Mucosa of descending colon (tissue), 3 donors: ENCODE measurements around the gene OPN5. TPM values are rescaled to one million over a fixed set of nuclear protein-coding genes. Genes with fewer than 3 reads are reported as not detected.

Experiments used
- ATAC-seq: fragments of 200-7000 bp; cut with Tn5 transposase; one replicate; pipeline ENCODE4 v1.9.1; 2020; ENCODE audit warnings: mild to moderate bottlenecking, moderate library complexity
- DNase-seq, 3 donors: peaks; one replicate each; pipeline ENCODE4 v3.0.0-alpha.2; 2020
- H3K36me3 ChIP-seq: fragments of 200-600 bp; one replicate; pipeline ENCODE4 v1.8.0; 2021; ENCODE audit warnings: low read depth, mild to moderate bottlenecking
- H3K4me1 ChIP-seq: fragments of 200-600 bp; one replicate; pipeline ENCODE4 v1.8.0; 2021; ENCODE audit warnings: low read depth, mild to moderate bottlenecking
- H3K4me3 ChIP-seq: fragments of 200-600 bp; one replicate; pipeline ENCODE4 v1.8.0; 2021; ENCODE audit warnings: mild to moderate bottlenecking
- H3K9me3 ChIP-seq: fragments of 200-600 bp; one replicate; pipeline ENCODE4 v1.8.0; 2021; ENCODE audit warnings: mild to moderate bottlenecking
- intact Hi-C, 2 donors: fragments of 100-400 bp; cut with DNase I in 1 of 2; cut with micrococcal nuclease in 1 of 2; formaldehyde crosslinking; loops; one replicate each; pipeline versions ENCODE4 v1.11.0 to v1.11.1; 2022; cut with DNase I, micrococcal nuclease
- total RNA-seq, 3 donors: library from RNA; stranded (reverse); fragmentation: NEBNext Ultra II Directional in 2 of 3; extraction: Animal tissue kit (Norgen Biotek cat#: 25700) in 2 of 3; gene quantifications; one replicate each; pipeline versions ENCODE4 v1.2.1 to v1.2.4, GENCODE V29; 2021 to 2023
- TF ChIP-seq, protein P1 (sequence below): fragments of 200-600 bp; IDR thresholded peaks from one replicate; pipeline ENCODE4 v1.8.0; 2022; ENCODE audit warnings: antibody characterized with exemption, mild to moderate bottlenecking
- donor health status: DM: no; HTN: no; CAD: no; lungs with moderate emphysema.
- donor health status: DM: no; HTN: no; CAD: no.
- donor health status: DM: no; HTN: yes; CAD: no.

Gene OPN5
- total RNA-seq, 3 donors from 2014 or later: not detected

GRCh38 chr6:47759364-47759763 lies 22.5 kb upstream of the OPN5 start:
- TF ChIP-seq, protein P1, sequence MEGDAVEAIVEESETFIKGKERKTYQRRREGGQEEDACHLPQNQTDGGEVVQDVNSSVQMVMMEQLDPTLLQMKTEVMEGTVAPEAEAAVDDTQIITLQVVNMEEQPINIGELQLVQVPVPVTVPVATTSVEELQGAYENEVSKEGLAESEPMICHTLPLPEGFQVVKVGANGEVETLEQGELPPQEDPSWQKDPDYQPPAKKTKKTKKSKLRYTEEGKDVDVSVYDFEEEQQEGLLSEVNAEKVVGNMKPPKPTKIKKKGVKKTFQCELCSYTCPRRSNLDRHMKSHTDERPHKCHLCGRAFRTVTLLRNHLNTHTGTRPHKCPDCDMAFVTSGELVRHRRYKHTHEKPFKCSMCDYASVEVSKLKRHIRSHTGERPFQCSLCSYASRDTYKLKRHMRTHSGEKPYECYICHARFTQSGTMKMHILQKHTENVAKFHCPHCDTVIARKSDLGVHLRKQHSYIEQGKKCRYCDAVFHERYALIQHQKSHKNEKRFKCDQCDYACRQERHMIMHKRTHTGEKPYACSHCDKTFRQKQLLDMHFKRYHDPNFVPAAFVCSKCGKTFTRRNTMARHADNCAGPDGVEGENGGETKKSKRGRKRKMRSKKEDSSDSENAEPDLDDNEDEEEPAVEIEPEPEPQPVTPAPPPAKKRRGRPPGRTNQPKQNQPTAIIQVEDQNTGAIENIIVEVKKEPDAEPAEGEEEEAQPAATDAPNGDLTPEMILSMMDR: no peak
- Histone ChIP-seq H3K4me3 (no peak overlapping the region), H3K4me1 (no peaks in the 10 kb centered on the region), H3K9me3 (no peaks in the 10 kb centered on the region), H3K36me3 (no peaks in the 10 kb centered on the region)
- intact Hi-C loops: no loop called here
- ATAC-seq (no peak), DNase-seq (no peak)

DNA sequence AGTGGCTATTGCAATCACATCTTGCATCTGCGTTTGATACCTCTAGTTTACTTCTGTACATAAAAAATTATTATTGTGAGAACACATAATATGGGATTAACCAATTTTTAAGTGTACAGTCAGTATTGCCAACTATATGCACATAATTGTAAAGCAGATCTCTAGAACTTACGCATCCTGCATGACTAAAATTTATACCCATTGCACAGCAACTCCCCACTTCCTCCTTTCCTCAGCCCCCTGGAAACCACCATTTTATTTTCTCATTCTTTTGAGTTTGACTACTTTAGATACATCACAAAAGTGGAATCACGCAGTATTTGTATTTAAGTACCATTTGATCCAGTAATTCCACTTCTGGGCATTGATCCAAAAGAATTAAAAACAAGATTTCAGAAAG lies 19.3 kb upstream of the OPN5 start:
- ATAC-seq (no peak), DNase-seq (no peak)
- Histone ChIP-seq H3K4me1 (no peaks in the 10 kb centered on the region), H3K4me3 (no peak overlapping the region), H3K9me3 (peaks cover 6% of the 10 kb centered on the region), H3K36me3 (no peaks in the 10 kb centered on the region)
- intact Hi-C loops: no loop called here
- TF ChIP-seq, protein P1: no peak

DNA sequence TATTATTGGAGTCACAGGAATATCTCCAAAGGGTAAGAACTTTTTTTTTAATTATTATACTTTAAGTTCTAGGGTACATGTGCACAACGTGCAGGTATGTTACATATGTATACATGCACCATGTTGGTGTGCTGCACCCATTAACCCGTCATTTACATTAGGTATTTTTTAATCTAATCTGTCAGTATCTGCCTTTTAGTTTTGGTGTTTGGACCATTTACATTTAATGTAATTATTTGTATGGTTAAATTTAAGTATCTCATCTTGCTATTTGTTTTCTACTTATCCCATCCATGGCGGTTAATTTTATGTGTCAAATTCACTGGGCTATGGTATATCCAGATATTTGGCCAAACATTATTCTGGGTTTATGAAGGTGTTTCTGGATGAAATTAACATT lies 15.4 kb upstream of the OPN5 start:
- DNase-seq (no peak), ATAC-seq (no peak)
- Histone ChIP-seq H3K4me1 (no peaks in the 10 kb centered on the region), H3K4me3 (no peak overlapping the region), H3K9me3 (peaks cover 6% of the 10 kb centered on the region), H3K36me3 (no peaks in the 10 kb centered on the region)
- TF ChIP-seq, protein P1: no peak
- intact Hi-C loops: no loop called here

DNA sequence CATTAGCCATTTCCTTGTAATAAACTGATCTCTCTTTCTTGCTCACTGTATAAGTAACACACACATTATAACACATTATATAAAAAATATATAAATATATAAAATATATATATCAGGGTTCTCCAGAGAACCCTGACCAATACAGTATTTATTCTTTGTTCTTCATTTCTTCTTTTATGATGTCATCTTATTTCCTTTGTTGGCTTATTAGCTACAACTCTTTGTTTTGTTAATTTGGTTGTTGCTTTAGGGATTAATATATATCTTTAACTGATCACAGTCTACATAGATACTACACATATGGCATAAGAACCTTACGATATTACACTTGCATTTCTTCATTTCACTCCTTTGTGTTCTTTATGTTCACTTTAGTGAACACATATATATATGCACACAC lies 14.7 kb upstream of the OPN5 start:
- no peak for ATAC-seq
- TF ChIP-seq, protein P1: no peak

GRCh38 chr6:47769982-47770381 lies 11.8 kb upstream of the OPN5 start:
- H3K4me1 ChIP-seq: no peaks in the 10 kb centered on the region
- H3K9me3 ChIP-seq: peaks cover 6% of the 10 kb centered on the region
- DNase-seq (no peak), ATAC-seq (no peak)
- H3K36me3 ChIP-seq: no peaks in the 10 kb centered on the region
- no peak overlapping the region for H3K4me3 ChIP-seq
- intact Hi-C loops: no loop called here
- TF ChIP-seq, protein P1: no peak

More for the DNA sequence above, 14.7 kb upstream of the OPN5 start:
- peaks cover 6% of the 10 kb centered on the region for H3K9me3 ChIP-seq
- H3K4me1 ChIP-seq: no peaks in the 10 kb centered on the region
- no peak overlapping the region for H3K4me3 ChIP-seq
- no peaks in the 10 kb centered on the region for H3K36me3 ChIP-seq
- intact Hi-C loops: no loop called here
- no peak for DNase-seq

DNA sequence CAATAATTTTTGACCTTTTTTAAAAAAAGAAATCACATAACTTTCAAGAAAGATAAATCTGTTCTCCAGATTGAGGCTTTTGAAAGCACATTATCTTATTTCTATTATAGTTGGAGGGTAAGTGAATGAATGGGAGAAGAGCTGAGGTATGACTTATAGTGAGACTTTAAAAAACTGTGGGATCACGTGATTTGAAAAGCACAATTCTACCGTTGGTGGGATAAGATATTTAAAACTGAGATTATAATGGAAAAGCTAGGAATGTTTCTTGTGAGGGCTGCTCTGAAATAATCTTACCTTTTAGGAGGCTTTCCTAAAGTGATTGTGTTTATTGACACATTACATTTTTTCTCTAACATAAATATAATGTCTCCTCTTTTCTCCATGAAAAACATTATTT lies 9.5 kb upstream of the OPN5 start:
- TF ChIP-seq, protein P1: no peak
- Histone ChIP-seq H3K4me3 (no peak overlapping the region), H3K36me3 (no peaks in the 10 kb centered on the region), H3K4me1 (no peaks in the 10 kb centered on the region), H3K9me3 (no peaks in the 10 kb centered on the region)
- DNase-seq: no peak
- ATAC-seq: no peak
- intact Hi-C loops: no loop called here
